ENCODE data around the gene GHR. TPM values are rescaled to one million over a fixed set of nuclear protein-coding genes. Genes with fewer than 3 reads are reported as not detected.
"Not testable (repeated sequence)": the region's sequence is repeated elsewhere in the genome, so short reads cannot be mapped to it uniquely, and the experiment has no call there.

GHR gene
- total RNA-seq, 1 experiment from 2014 or later, result 3.3 TPM

DNA sequence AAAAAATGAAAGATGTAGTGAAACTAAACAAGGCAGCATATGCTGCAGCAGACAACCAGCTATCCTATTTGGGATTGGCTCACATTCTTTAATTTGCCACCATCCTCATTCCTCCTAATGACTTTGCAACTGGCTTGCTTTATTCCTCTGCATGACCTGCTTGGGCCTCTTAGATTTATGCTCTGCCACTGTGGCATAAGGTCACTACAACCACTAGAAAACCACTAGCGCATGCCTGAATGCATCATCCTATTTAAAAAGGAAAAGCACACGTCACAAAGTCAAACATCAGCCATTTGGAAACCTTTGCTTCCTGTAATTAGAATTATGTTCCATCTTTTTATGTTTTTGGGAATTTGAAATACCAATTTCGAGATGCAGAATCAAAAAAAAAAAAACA, 292.5 kb downstream of the GHR start:
- peak; percentile 84 for DNase-seq (ENCODE audit: low spot score)

DNA sequence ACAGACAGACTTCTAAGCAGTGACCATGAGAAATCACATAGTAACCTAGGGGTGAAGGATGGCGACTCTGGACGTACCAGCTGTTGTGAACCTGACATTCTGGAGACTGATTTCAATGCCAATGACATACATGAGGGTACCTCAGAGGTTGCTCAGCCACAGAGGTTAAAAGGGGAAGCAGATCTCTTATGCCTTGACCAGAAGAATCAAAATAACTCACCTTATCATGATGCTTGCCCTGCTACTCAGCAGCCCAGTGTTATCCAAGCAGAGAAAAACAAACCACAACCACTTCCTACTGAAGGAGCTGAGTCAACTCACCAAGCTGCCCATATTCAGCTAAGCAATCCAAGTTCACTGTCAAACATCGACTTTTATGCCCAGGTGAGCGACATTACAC, 295.4 kb downstream of the GHR start:
- DNase-seq (ENCODE audit: low spot score), result peak; percentile 80

DNA sequence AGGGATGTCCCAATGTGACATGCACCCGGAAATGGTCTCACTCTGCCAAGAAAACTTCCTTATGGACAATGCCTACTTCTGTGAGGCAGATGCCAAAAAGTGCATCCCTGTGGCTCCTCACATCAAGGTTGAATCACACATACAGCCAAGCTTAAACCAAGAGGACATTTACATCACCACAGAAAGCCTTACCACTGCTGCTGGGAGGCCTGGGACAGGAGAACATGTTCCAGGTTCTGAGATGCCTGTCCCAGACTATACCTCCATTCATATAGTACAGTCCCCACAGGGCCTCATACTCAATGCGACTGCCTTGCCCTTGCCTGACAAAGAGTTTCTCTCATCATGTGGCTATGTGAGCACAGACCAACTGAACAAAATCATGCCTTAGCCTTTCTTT, 295.8 kb downstream of the GHR start:
- no peak for DNase-seq (ENCODE audit: low spot score)

GRCh38 chr5:42720251-42720650, 297.0 kb downstream of the GHR start:
- DNase-seq (ENCODE audit: low spot score), result no peak

- DNase-seq (ENCODE audit: low spot score), result no peak
These were observed 298.2 kb downstream of the GHR start for GRCh38 chr5:42721484-42721883.

GRCh38 chr5:42734531-42735058, 311.4 kb downstream of the GHR start:
- not testable (repeated sequence) for DNase-seq (ENCODE audit: low spot score)

GRCh38 chr5:42740920-42741319, 317.7 kb downstream of the GHR start:
- no peak for DNase-seq (ENCODE audit: low spot score)

DNA sequence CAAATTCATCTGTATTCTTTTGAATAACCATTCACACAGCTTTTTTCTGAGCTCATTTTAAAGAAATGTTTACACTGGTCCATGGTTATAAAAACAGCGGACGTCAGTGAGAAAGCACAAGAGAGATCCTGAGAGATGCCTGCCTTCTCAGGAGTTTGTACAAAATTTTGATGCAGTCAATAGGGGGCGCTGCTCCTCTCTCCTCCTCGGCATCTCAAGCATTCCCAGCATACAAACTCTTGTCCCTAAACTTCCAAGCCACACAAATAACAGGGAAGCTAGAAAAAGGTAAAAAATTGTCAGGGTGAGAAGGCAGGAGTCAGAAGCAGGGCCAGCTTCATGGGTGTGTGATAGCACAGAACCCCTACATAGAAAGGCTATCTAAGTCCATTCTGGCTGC, 322.2 kb downstream of the GHR start:
- no peak for DNase-seq (ENCODE audit: low spot score)

GRCh38 chr5:42745856-42746255, 322.6 kb downstream of the GHR start:
- DNase-seq (ENCODE audit: low spot score), result no peak

DNA sequence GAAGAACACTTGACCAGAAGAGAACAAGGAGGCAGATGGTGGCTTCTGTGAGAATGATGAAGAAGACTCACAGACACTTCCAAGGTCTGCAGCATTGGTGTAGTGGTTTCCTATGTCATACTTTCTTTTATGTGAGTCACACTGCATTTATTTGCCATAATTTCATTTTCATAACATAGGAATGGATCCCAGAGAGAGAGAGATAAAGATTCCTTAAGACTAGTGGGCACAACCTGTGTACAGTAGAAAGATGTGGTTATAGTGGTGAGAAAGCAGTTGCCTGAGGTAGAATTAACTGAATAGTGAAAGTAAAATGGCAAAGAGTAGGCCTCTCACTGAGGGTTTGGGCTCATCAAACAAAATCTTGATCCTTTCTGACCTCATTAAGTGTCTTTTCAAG, 325.8 kb downstream of the GHR start:
- DNase-seq (ENCODE audit: low spot score), result no peak

GRCh38 chr5:42750507-42750906, 327.3 kb downstream of the GHR start:
- no peak for DNase-seq (ENCODE audit: low spot score)

DNA sequence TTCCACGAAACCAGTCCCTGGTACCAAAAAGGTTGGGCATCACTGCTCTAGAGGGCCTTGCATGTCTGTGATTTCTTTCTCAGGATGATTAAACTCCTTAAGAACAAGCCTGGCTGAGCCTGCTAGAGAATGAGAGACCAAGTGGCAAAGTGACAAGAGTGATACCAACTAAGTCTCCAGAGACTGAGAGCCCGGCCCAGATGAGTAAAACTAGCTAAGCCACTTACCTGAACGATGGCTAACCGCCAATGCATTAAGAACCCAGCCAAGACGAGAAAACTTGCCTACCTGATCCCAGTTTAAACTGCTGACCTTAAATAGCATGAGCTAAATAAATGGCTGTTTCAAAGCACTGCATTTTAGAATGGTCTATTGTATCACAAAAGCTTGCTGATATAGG, 327.8 kb downstream of the GHR start:
- no peak for DNase-seq (ENCODE audit: low spot score)

DNA sequence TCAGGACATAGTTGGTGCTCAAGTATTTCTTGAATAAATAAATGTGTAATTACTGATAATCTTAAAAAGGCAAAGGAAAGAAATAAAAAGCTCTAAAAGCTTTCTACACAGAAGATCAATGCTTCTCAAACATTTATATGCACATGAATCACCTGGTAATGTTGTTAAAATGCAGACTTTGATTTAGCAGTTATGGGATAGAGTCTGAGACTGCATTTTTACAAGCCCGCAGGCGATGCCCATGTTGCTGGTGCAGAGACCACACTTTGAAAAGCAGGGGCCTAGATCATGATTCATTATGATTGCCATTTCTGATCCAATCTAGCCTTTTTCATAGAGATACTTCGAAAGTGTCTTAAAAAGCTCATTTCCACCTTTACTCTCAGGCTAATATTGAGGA, 329.9 kb downstream of the GHR start:
- no peak for DNase-seq (ENCODE audit: low spot score)

- no peak for DNase-seq (ENCODE audit: low spot score)
These were observed 333.7 kb downstream of the GHR start, which contains the start of gene CCDC152 for GRCh38 chr5:42756606-42757601. Gene CCDC152 (plus strand): TSS chr5:42756818. CDS start chr5:42759122, 2,304 bp downstream.

DNA sequence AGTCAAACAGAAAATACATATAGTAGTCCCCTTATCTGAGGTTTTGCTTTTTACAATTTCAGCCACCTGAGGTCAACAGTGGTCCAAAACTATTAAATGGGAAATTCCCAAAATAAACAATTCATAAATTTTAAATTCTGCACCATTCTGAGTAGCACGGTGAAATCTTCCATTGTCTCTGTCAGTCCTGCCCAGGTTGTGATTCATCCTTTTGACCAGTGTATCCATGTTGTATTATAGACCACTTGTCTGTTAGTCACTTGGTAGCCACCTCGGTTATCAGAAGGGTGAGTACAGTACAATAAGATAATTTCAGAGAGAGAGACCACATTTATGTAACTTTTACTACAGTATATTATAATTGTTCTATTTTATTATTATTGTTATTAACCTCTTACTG, 336.2 kb downstream of the GHR start:
- DNase-seq (ENCODE audit: low spot score), result no peak

DNA sequence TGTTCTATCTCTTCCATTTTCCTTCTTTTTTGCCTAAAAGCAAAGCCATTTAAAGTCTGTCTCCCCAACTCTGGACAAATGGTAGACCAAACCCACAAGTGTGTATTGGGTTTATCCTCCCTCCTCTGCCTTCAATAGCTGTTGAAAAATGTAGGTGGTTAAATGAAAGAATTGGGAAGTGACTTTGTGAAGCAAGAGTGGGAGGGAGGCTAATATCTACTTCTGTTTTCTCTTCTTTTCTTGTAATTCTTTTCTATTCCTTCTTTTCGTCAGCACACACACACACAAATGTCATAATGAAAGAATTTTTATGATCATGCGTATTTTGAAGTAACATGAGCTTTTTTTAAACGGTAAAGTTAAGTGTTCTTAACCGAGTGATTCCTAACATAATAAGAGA, 337.2 kb downstream of the GHR start:
- no peak for DNase-seq (ENCODE audit: low spot score)

DNA sequence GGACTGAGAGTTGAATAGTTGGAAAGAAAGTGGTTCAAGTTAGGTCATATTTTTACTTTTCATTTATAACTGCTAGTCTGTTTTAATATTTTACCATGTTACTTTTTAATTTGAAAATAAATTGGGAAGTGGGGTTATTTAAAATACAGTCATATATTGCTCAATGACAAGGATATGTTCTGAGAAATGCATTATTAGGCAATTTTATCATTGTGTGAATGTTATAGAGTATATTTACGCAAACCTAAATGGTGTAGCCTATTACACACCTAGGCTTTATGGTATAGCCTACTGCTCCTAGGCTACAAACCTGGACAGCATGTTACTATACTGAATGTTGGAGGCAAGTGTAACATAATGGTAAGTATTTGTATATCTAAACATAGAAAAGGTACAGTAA, 338.6 kb downstream of the GHR start:
- DNase-seq (ENCODE audit: low spot score), result no peak

DNA sequence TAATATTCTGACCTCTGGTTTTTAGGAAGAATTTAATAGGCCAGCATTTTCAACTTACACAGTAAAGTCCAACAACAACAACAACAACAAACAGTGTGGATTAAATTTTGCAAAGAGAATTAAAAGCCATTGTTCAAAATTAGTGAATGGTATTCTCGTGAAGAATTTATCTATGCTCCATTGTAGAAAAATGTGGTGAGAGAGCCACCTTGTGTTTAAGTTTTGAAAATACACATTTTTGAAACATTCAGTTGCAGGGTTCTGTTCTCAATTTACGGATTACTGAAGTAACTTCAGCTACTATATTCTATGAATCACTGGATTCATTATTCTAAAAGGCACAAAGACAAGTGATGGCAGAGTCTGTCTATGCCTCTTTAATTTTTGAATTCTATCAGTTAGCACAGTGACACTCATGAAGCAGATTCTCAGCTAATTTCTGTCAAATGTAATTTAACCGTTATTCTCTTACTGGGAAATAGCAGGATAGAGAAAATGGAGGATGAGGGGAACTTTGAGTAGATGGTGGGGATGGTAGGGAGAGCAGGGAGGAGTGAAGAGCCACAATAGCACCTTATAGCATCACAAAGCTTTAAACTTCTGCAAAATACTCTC, 344.4 kb downstream of the GHR start:
- DNase-seq (ENCODE audit: low spot score), result peak; percentile 20

DNA sequence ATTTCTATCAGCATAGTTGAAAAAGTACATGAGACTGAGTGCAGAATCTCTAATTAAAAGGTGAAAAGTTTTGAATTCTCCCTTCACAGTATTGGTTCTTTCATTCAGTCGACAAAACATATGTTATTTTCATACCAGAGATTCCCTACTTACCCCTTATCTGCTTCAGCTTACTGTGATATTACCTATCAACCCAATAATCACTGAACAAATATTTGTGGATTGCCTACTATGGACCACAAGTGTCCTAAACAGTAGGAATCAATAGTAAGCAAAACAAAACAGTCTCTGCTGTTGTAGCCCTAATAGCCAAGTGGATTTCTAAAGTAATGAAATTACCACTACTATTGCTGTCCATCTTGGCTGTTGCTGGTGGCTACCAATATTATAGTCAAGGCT, 344.9 kb downstream of the GHR start:
- DNase-seq (ENCODE audit: low spot score), result no peak

DNA sequence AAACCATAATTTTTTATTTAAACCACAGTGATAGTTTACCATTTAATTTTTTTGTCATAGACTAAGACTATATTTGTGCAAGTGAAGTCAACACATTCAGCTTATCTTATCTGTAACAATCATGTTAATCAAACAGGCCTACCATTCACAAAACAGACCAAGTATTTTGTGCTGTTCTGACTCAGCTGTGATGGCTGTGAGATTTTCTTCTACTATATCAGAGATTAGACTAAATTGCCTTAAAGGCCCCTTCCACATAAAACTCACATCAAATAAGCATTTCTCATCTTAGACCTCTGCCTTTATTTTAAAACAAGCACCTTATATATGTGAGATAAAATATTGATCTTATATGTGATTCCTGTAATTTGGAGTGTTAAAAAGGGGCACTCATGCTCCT, 346.8 kb downstream of the GHR start:
- DNase-seq (ENCODE audit: low spot score), result no peak
